NB4 (cell line): ENCODE results near the gene TSTD1.

Experiments used
- DNase-seq: peaks from one replicate; pipeline ENCODE4 v3.0.0; 2010; ENCODE audit warnings: low read depth
- H3K4me3 ChIP-seq: one replicate; pipeline ENCODE4 v1.5.1; 2011; ENCODE audit warnings: mild to moderate bottlenecking, low read depth, low read length, moderate library complexity
- MAX ChIP-seq: IDR thresholded peaks from 2 replicates; pipeline ENCODE4 v1.6.1; 2011; ENCODE audit warnings: low read depth, low read length
- MYC ChIP-seq: IDR thresholded peaks from 2 replicates; pipeline ENCODE4 v1.6.1; 2011; ENCODE audit warnings: low read depth, low read length
- POLR2A ChIP-seq: IDR thresholded peaks from 2 replicates; pipeline ENCODE4 v1.6.1; 2011; ENCODE audit warnings: mild to moderate bottlenecking; ENCODE audit not compliant: insufficient read length; ENCODE audit errors: extremely low read depth
- TF ChIP-seq, protein P1 (sequence below): IDR thresholded peaks from one replicate; pipeline ENCODE4 v1.5.1; 2012; ENCODE audit warnings: low read depth, low read length

Gene TSTD1

DNA sequence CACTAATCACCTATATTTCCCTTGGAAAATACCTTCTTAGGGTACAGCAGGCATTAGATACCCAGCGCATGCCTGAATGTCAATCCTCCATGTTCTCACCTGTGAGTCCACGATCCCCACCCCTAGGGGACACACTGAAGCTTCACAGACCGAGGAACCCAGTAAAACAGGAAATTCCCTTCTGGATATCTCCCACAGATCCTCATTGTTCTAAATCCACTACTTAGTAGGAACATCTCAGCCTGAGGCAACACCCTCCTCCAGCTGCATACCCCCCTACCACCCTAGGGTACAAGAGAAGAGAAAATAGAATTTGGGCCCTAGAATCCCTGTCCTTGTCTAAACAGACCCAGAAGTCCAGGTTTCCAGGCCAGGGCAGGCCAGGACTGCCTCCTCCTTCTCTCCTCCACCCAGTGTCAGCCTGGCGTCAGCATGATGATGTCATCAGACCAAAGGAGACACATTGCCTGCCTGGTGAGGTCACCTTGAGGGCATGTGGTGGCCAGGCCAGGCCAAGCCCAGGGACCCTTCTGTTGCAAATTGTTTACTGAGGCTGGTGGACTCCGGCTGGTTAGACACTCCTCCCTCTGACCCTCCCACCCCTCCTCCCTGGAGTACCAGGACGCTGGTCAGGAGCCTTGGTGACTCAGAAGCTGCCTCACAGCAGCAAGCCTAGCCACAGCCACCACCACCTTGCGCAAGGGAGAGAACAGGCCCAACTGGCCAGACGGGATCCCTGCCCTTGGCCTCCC, 44.4 kb upstream of the TSTD1 start:
- peak; percentile 97 for DNase-seq
- 0 out of 2 replicates have a peak, but pooled peaks have one; percentile 10 for TF ChIP-seq MYC
- peak; percentile 27; the same call in 1 of the 2 replicates for TF ChIP-seq MAX
- no peak for TF ChIP-seq POLR2A
- TF ChIP-seq, protein P1, sequence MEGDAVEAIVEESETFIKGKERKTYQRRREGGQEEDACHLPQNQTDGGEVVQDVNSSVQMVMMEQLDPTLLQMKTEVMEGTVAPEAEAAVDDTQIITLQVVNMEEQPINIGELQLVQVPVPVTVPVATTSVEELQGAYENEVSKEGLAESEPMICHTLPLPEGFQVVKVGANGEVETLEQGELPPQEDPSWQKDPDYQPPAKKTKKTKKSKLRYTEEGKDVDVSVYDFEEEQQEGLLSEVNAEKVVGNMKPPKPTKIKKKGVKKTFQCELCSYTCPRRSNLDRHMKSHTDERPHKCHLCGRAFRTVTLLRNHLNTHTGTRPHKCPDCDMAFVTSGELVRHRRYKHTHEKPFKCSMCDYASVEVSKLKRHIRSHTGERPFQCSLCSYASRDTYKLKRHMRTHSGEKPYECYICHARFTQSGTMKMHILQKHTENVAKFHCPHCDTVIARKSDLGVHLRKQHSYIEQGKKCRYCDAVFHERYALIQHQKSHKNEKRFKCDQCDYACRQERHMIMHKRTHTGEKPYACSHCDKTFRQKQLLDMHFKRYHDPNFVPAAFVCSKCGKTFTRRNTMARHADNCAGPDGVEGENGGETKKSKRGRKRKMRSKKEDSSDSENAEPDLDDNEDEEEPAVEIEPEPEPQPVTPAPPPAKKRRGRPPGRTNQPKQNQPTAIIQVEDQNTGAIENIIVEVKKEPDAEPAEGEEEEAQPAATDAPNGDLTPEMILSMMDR: no peak
- H3K4me3 ChIP-seq: no peak overlapping the region

- TF ChIP-seq, protein P1: no peak
- no peak for TF ChIP-seq MAX
- no peak for TF ChIP-seq POLR2A
- no peak for TF ChIP-seq MYC
- H3K4me3 ChIP-seq: no peak overlapping the region
- DNase-seq: no peak
These were observed 43.7 kb upstream of the TSTD1 start for GRCh38 chr1:161082483-161082882.

DNA sequence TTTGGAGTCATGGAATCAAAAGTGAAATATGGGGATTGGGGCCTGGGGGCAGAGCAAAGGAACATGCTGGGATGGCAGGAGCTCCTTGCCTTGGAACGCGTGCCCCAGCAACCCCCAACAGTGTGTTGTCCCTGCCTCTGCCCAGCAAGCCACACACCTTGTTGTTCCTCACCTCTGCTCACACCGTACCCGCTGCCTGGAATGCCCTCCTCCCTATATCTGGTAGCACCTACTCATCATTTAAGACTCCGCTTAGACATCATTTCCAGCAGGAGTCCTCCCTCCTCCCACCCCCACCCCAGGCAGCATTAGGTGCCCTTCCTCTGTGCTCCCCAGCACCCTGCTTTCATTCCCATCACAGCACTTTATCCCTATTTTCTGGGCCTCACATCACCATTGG, 42.8 kb upstream of the TSTD1 start:
- H3K4me3 ChIP-seq: no peak overlapping the region
- no peak for DNase-seq
- TF ChIP-seq MAX: no peak
- TF ChIP-seq POLR2A: no peak
- TF ChIP-seq, protein P1: no peak
- no peak for TF ChIP-seq MYC

DNA sequence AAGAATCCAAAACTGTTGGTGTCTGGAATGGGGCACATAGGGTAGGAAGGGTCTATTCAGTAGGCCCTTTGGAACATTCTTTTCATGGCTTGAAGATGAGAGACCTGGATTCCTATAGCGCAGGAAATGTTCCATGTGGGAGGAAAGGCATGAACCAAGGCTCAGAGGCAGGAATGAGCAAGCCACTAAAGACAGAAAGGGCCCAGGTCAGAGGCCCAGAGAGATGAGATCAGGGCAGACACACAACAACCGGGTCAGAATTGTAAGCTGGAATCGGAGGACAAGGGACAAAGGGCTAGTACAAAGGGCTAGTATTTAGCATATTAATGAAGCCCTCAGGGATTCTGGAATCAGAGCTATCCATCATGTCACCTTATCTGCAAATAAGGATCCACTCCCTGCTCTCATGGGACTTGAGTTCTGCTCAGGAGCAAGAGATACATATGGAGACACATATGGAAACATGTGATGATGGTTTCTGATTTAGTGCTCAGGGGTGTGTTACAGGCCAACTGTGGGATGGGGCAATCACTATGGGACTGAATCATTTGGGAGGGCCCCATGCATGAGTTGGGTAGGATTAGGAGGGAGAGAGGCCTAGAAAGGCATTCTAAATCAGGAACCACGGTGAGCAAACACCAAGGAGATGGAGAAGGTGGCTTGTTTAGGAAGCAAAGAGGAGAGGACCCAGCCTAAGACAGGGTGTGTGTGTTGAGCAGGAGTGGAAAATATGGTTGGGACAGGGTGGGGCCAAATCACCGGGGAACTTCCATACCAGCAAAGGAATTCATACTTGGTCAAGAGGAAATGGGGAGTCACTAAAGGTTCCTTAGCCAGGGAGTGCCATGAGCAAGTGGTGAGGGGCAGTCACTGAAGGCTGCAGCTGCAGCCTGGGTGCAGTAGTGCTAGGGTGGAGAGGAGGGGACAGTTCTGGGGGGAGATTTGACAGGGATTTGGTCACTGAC, 42.0 kb upstream of the TSTD1 start:
- TF ChIP-seq, protein P1: no peak
- TF ChIP-seq MYC (no peak), POLR2A (no peak), MAX (no peak)
- DNase-seq: no peak

DNA sequence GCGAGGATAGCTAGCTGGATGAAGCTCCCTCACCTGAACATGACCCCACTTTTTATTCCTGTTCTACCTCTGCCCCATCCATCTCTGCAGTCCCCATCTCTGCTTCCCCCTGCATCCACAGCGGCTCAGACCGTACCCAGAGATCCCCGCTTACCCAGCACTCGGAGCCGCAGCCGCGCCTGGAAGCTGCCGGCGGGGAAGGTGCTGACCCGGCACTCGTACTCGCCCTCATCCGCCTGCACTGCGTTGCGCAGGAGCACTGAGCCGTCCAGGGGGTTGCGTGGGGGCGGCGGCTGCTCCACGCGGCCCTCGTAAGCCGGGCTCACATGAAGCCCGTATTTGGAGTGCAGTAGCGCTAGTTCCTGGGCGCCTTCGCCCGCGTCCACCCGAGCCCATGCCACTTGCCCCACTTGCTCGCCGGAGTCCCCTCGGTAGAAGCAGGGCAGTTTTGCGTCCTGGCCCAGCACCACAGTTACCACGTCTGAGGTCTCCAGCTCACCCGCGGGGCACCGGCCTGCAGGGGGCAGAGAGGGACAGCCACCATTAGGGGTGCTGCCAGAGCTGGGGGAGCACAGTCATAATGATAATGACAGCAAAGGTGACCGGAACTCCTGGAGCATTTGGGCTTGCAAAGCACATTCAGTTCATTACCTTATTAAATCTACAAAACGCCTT, 40.8 kb upstream of the TSTD1 start:
- no peak for DNase-seq
- TF ChIP-seq, protein P1: no peak
- TF ChIP-seq MAX: no peak
- TF ChIP-seq POLR2A: no peak
- no peak for TF ChIP-seq MYC
- H3K4me3 ChIP-seq: no peak overlapping the region

More for the DNA sequence above, 42.0 kb upstream of the TSTD1 start:
- no peak overlapping the region for H3K4me3 ChIP-seq
